Esophagus muscularis mucosa (tissue), 4 donors: Measurements from ENCODE around the gene CHRNA7. TPM values are rescaled to one million over a fixed set of nuclear protein-coding genes. Genes with fewer than 3 reads are reported as not detected.
"Not testable (repeated sequence)": the region's sequence is repeated elsewhere in the genome, so short reads cannot be mapped to it uniquely, and the experiment has no call there.

Experiments
- DNase-seq: peaks from one replicate; pipeline ENCODE4 v3.0.0-alpha.2; 2017; ENCODE audit errors: extremely low spot score
- H3K27ac ChIP-seq, 4 donors: fragments of 200-600 bp; sonication (generic); replicated peaks in 1 of 4; 1 replicate in 3 of 4; 2 replicates in 1 of 4; pipeline ENCODE4 v1.5.1; 2016 to 2019; ENCODE audit warnings: mild to moderate bottlenecking in 1 of 4
- H3K27me3 ChIP-seq, 4 donors: fragments of 200-600 bp; sonication (generic); one replicate each; pipeline versions ENCODE4 v1.5.1 to v1.6.0; 2016 to 2019
- H3K36me3 ChIP-seq, 4 donors: fragments of 200-600 bp; sonication (generic); one replicate each; pipeline ENCODE4 v1.5.1; 2016 to 2019
- H3K4me1 ChIP-seq, 4 donors: fragments of 200-600 bp; sonication (generic); one replicate each; pipeline ENCODE4 v1.5.1; 2016 to 2019
- H3K4me3 ChIP-seq, 4 donors: fragments of 200-600 bp; sonication (generic); 1 replicate in 2 of 4; 2 replicates in 2 of 4; pipeline ENCODE4 v1.5.1; 2016 to 2019; ENCODE audit warnings: mild to moderate bottlenecking in 4 of 4, moderate library complexity in 1 of 4
- H3K9me3 ChIP-seq, 4 donors: fragments of 200-600 bp; sonication (generic); 1 replicate in 3 of 4; 2 replicates in 1 of 4; pipeline ENCODE4 v1.5.1; 2016 to 2019
- EP300 ChIP-seq: sonication (generic); formaldehyde crosslinking; IDR thresholded peaks from one replicate; pipeline ENCODE4 v1.6.1; 2017; ENCODE audit warnings: antibody characterized with exemption
- POLR2A ChIP-seq: fragments of 450-650 bp; IDR thresholded peaks from one replicate; pipeline ENCODE4 v1.6.1; 2017; ENCODE audit warnings: antibody characterized with exemption, moderate library complexity, mild to moderate bottlenecking, low read depth
- POLR2AphosphoS5 ChIP-seq, 2 donors: sonication (generic); formaldehyde crosslinking; IDR thresholded peaks; one replicate each; pipeline ENCODE4 v1.6.1; 2017; ENCODE audit warnings: antibody characterized with exemption in 2 of 2
- WGBS: methylation state at CpG from one replicate; pipeline ENCODE4 v1.1.5; 2018; 5-methylcytosine and 5-hydroxymethylcytosine counted together
- intact Hi-C: fragments of 100-400 bp; cut with DNase I; formaldehyde crosslinking; loops from one replicate; pipeline ENCODE4 v1.15.1; 2023
- total RNA-seq, 4 donors: library from RNA; depleted of rRNA; stranded (reverse); fragments of >200 nt; gene quantifications; one replicate each; pipeline versions ENCODE4 v1.1.0 to v1.2.1, GENCODE V29; 2016
- TF ChIP-seq, protein P1 (sequence below), 3 experiments: fragments of 200-600 bp in 2 of 3; fragments of 450-650 bp in 1 of 3; sonication (generic) in 2 of 3; IDR thresholded peaks; one replicate each; pipeline ENCODE4 v1.5.1; 2017 to 2019; ENCODE audit warnings: antibody characterized with exemption in 3 of 3, mild to moderate bottlenecking in 2 of 3, moderate library complexity in 1 of 3

Gene CHRNA7
- total RNA-seq, 4 donors from 2014 or later: 0.83 to 2.8 (median 1.7) TPM

DNA sequence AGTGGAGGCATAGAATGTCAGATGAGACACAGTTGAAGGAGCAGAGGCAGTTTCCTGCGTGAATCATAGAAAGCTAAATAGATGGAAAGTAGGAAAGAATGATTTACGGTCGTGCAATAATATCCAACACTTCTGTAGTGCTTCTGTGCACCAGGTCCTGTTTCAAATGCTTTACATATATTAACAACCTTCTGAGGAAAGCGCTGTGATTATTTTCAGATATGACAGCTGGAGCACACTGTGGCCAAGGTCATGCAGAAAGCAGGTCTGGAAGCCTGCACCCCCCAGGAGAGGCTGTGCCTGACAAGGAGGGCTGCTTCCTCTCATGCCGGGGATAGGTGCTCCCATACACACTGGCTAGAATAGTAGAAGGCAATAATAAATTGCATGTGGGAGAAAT lies 104.5 kb downstream of the CHRNA7 start:
- WGBS: 27% methylated on average over 5 of the region's 5 CpGs
- peaks cover 0 to 10% (median 0%) of the 10 kb centered on the region in 4 donors for H3K27me3 ChIP-seq

GRCh38 chr15:32135335-32135734 lies 105.0 kb downstream of the CHRNA7 start:
- peak; percentile 19 for DNase-seq
- 44% methylated on average over 8 of the region's 8 CpGs for WGBS
- intact Hi-C loops: no loop called here
- Histone ChIP-seq H3K36me3 (no peaks in the 10 kb centered on the region), H3K27ac (no peak overlapping the region), H3K4me3 (no peak overlapping the region), H3K9me3 (no peaks in the 10 kb centered on the region), H3K27me3 (peaks cover 0 to 10% (median 0%) of the 10 kb centered on the region in 4 donors), H3K4me1 (no peaks in the 10 kb centered on the region)
- TF ChIP-seq, protein P1, sequence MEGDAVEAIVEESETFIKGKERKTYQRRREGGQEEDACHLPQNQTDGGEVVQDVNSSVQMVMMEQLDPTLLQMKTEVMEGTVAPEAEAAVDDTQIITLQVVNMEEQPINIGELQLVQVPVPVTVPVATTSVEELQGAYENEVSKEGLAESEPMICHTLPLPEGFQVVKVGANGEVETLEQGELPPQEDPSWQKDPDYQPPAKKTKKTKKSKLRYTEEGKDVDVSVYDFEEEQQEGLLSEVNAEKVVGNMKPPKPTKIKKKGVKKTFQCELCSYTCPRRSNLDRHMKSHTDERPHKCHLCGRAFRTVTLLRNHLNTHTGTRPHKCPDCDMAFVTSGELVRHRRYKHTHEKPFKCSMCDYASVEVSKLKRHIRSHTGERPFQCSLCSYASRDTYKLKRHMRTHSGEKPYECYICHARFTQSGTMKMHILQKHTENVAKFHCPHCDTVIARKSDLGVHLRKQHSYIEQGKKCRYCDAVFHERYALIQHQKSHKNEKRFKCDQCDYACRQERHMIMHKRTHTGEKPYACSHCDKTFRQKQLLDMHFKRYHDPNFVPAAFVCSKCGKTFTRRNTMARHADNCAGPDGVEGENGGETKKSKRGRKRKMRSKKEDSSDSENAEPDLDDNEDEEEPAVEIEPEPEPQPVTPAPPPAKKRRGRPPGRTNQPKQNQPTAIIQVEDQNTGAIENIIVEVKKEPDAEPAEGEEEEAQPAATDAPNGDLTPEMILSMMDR (IDR thresholded peaks at IDR 0.05): no peak
- no peak for TF ChIP-seq POLR2AphosphoS5 (IDR thresholded peaks at IDR 0.05)
- no peak for TF ChIP-seq POLR2A
- TF ChIP-seq EP300: no peak

More for the DNA sequence above, 104.5 kb downstream of the CHRNA7 start:
- intact Hi-C loops: no loop called here
- no peaks in the 10 kb centered on the region for H3K9me3 ChIP-seq
- H3K27ac ChIP-seq: no peak overlapping the region
- H3K4me3 ChIP-seq: no peak overlapping the region
- H3K4me1 ChIP-seq: no peaks in the 10 kb centered on the region
- peak; percentile 29 for DNase-seq
- TF ChIP-seq, protein P1 (IDR thresholded peaks at IDR 0.05): no peak
- TF ChIP-seq EP300 (no peak), POLR2A (no peak), POLR2AphosphoS5 (IDR thresholded peaks at IDR 0.05) (no peak)
- no peaks in the 10 kb centered on the region for H3K36me3 ChIP-seq

DNA sequence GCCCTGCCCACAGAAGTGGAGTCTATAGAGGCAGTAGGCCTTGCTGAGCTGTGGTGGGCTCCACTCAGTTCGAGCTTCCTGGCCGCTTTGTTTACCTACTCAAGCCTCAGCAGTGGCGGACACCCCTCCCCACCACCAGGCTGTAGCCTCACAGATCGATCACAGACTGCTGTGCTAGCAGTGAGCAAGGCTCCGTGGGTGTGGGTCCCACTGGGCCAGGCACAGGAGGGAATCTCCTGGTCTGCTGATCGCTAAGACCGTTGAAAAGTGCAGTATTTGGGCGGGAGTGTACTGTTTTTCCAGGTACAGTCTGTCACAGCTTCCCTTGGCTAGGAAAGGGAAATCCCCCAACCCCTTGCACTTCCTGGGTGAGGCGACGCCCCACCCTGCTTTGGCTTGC lies 115.2 kb downstream of the CHRNA7 start:
- H3K27me3 ChIP-seq, DNase-seq, H3K9me3 ChIP-seq, H3K36me3 ChIP-seq, H3K4me1 ChIP-seq, H3K4me3 ChIP-seq, H3K27ac ChIP-seq, intact Hi-C loops: not testable (repeated sequence)
- 96% methylated on average over 5 of the region's 10 CpGs for WGBS

GRCh38 chr15:32148833-32149555 lies 118.7 kb downstream of the CHRNA7 start:
- intact Hi-C loops: no loop called here
- Histone ChIP-seq H3K9me3 (no peaks in the 10 kb centered on the region), H3K4me1 (no peaks in the 10 kb centered on the region), H3K4me3 (no peak overlapping the region), H3K36me3 (no peaks in the 10 kb centered on the region), H3K27ac (no peak overlapping the region), H3K27me3 (no peaks in the 10 kb centered on the region)
- 89% methylated on average over 15 of the region's 15 CpGs for WGBS
- DNase-seq: peak; percentile 90
- TF ChIP-seq EP300 (no peak), POLR2A (no peak), POLR2AphosphoS5 (IDR thresholded peaks at IDR 0.05) (no peak)
- TF ChIP-seq, protein P1 (IDR thresholded peaks at IDR 0.05): no peak

DNA sequence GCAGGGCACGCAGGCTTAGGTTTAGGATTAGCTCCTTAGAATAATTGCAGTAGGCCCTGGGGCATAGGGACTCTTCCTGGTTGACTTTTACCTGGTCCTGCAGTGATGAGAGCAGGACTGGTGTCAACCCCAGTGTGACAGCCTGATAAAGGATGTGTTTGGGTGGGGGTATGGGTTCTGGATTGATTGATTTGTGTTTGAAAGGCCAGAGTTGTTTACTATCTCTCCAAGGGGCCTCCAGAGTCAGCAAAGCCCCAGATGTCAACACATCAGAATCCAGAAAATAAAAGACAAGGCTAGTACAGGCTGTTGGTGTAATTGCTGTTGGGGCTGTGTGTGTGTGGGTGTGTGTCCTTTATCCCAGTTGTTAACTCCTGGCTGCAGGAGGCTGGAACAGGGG lies 122.3 kb downstream of the CHRNA7 start:
- intact Hi-C loops: no loop called here
- Histone ChIP-seq H3K27me3 (no peaks in the 10 kb centered on the region), H3K4me1 (no peaks in the 10 kb centered on the region), H3K27ac (no peak overlapping the region), H3K36me3 (no peaks in the 10 kb centered on the region), H3K9me3 (no peaks in the 10 kb centered on the region), H3K4me3 (no peak overlapping the region)
- peak; percentile 45 for DNase-seq
- WGBS: 88% methylated on average over 1 of the region's 1 CpG
- TF ChIP-seq, protein P1 (IDR thresholded peaks at IDR 0.05): no peak
- no peak for TF ChIP-seq POLR2AphosphoS5 (IDR thresholded peaks at IDR 0.05)
- TF ChIP-seq POLR2A: no peak
- TF ChIP-seq EP300: no peak

GRCh38 chr15:32153868-32154623 lies 123.7 kb downstream of the CHRNA7 start:
- H3K27ac ChIP-seq, H3K4me3 ChIP-seq, H3K36me3 ChIP-seq, DNase-seq, H3K9me3 ChIP-seq, H3K27me3 ChIP-seq, intact Hi-C loops, H3K4me1 ChIP-seq: not testable (repeated sequence)
- no CpG with 5 or more reads among the region's 18 CpGs for WGBS

- no CpG with 5 or more reads among the region's 2 CpGs for WGBS
- H3K4me3 ChIP-seq, H3K36me3 ChIP-seq, DNase-seq, H3K9me3 ChIP-seq, H3K4me1 ChIP-seq, H3K27me3 ChIP-seq, H3K27ac ChIP-seq, intact Hi-C loops: not testable (repeated sequence)
These were observed 131.8 kb downstream of the CHRNA7 start for GRCh38 chr15:32162143-32162542.

- H3K36me3 ChIP-seq, H3K9me3 ChIP-seq, H3K27me3 ChIP-seq, H3K27ac ChIP-seq, H3K4me1 ChIP-seq, DNase-seq, H3K4me3 ChIP-seq, intact Hi-C loops: not testable (repeated sequence)
- no CpG with 5 or more reads among the region's 7 CpGs for WGBS
These were observed 133.8 kb downstream of the CHRNA7 start for GRCh38 chr15:32164065-32164464.
